Smooth muscle cell of the brain vasculature (primary cell): ENCODE results near the gene MTA3.
"Not testable (repeated sequence)": the region's sequence is repeated elsewhere in the genome, so short reads cannot be mapped to it uniquely, and the experiment has no call there.

ENCODE experiments used
- DNase-seq: peaks from one replicate; pipeline ENCODE4 v3.0.0-alpha.2; 2012; ENCODE audit warnings: low read depth, low spot score

The MTA3 gene

DNA sequence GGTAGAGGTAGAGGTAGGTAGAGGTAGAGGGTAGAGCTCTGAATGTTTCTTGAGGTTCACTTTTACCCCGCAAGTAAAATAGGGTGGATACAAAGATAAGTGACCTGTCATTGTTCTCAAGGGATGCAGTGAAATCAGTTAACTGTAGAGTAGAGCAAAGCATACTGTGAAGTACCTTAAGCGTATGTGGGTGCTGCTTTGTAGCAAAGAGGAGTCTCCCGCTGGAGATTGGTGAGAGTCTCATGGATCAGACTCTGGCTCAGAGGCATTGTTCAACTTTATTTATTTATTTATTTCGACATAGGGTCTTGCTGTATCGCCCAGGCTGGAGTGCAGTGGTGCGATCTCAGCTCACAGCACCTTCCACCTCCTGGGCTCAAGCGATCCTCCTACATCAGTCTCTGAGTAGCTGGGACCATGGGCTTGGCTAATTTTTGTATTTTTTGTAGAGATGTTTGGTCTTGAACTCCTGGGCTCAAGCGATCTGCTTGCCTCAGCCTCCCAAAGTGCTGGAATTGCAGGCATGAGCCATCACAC lies 38.7 kb downstream of the MTA3 start:
- DNase-seq: no peak

DNA sequence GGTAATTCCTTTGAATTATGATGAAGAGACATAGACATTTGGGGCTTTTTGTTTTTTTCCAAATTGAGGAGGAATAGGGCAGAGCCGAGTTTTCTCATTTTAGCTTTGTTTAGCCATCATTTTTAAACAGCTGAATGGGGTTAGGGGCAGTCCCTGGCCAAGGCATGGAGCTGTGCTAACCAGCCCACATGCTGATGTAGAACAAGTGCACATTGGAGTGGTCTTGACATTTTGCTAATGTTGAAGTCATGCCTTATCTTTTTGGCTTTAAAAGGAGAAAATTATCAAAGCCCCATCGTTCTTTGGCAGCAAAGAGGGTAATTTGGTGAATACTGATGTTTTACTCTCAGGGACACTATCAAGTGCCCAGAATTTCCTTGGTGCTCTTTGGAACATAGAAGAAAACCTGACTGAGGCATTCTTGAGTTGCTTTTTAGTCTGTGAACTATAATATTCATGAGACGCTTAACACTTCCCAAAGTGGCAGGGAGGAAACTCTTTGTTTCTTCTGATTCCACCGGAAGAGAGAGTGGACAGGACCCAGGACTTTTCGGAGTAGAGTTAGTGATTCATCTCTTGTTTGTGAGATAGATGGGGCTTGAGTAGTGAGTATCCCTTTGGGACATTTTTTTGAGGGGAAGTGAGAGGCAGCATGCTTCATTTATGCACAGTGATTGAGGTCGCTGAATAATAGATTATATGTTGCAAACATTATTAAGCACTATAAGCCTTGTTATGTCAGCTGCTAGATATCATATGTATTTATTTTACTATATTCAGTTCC lies 45.0 kb downstream of the MTA3 start:
- no peak for DNase-seq

DNA sequence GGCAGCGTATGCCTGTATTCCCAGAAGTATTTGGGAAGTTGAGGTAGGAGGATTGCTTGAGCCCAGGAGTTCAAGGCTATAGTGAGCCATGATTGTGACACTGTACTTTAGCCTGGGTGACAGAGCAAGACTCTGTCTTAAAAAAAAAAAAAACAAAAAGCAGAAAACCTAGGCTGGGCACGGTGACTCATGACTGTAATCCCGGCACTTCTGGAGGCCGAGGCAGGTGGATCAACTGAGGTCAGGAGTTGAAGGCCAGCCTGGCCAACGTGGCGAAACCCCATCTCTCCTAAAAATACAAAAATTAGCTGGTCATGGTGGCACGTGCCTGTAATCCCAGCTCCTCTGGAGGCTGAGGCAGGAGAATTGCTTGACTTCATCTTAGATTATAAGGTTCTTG lies 46.4 kb downstream of the MTA3 start:
- no peak for DNase-seq

DNA sequence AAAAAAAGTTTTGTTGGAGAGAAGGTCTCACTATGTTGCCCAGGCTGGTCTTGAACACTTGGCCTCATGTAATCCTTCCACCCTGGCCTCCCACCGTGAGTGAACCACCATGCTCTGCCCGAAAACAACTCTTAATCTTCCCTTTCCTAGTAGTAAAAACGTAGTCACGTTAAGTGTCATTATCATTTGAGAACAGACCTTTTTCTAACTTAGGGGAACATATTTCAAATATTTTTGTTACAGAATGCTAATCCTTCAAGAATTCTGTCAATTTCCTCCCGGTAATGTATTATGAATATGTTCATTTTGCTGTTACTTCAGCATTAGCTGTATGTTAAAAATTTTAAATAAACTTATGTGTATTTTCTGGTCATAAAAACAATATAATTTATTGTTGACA lies 49.7 kb downstream of the MTA3 start:
- DNase-seq: no peak

DNA sequence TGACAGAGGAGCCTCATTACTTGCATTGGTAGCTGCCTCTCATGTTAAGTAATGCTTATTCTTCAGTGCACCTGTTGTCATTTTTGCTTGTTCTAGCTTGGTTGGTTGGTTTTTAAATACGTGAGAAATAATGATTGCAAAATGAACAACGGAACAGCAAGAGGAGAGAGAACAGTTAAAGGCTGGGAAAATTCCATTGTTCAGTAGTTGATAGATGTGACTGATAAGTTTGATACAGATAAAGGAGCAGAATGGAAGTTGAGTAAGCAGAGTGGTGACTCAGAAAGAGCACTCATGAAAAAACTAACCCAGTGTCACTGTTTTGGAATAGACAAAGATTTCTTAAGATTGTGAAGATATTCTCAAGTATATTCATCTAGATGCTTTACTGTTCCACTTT lies 50.5 kb downstream of the MTA3 start:
- DNase-seq: no peak

DNA sequence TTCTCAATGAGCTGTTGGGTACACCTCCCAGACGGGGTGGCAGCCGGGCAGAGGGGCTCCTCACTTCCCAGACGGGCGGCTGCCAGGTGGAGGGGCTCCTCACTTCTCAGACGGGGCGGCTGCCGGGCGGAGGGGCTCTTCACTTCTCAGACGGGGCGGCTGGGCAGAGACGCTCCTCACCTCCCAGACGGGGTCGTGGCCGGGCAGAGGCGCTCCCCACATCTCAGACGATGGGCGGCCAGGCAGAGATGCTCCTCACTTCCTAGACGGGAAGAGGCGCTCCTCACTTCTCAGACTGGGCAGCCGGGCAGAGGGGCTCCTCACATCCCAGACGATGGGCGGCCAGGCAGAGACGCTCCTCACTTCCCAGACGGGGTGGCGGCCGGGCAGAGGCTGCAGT lies 53.2 kb downstream of the MTA3 start:
- not testable (repeated sequence) for DNase-seq

DNA sequence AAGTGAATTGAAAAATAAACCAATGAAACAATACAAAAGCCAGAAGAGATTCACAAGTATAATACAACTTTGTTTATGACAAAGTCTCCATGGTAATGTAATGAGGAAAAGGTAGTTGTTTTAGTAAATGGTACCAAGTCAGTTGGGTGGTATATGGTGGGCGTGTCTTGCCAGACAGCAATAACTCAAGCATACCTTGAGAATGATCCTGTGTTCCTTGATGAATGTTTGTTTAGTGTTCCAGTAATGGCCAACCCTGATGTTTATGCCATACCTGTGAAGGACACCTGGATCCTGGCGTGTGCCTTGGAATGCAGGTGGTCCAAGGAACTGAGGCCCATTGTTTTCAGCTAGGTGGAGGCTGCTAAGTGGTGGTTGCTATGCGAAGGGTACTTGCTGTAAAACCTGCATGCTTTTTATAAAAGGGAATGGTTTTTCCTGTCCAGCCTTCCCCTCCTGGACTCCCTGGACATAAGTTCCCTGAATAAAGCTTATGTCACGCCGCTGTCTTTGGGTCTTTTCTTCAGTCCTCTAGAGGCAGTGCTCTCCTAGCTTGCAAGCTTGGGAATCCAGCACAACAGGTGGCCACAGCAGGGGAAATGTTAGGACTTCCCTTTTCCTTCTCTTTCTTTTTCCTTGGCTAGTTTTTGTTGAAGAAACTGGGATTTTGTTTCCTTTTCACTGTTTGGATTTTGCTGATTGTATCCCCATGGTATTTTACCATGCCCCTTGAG lies 54.7 kb downstream of the MTA3 start:
- peak; percentile 33 for DNase-seq

DNA sequence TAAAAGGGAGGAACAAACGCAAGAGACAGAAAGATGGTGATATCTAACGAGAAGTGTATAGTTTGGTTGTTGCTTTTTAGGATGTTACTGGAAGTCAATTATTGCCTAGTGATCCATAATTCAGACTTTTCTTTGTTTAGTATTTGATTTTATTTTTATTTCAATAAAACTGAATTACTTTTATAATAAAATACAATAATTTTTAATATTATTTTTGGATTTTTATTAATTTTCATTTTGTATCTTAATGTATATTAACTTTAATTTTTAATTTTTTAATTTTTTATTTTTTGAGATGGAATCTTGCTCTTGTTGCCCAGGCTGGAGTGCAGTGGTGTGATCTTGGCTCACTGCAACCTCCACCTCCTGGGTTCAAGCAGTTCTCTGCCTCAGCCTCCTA lies 55.6 kb downstream of the MTA3 start:
- DNase-seq: no peak

DNA sequence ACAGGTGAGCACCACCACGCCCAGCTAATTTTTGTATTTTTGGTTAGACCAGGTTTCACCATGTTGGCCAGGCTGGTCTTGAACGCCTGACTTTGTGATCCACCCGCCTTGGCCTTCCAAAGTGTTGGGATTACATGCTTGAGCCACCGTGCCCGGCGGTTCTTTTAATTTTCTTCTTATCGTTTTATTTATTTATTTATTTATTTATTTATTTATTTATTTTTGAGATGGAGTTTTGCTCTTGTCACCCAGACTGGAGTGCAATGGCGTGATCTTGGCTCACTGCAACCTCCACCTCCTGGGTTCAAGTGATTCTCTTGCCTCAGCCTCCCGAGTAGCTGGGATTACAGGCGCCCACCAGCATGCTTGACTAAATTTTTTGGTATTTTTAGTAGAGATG lies 59.6 kb downstream of the MTA3 start:
- not testable (repeated sequence) for DNase-seq

DNA sequence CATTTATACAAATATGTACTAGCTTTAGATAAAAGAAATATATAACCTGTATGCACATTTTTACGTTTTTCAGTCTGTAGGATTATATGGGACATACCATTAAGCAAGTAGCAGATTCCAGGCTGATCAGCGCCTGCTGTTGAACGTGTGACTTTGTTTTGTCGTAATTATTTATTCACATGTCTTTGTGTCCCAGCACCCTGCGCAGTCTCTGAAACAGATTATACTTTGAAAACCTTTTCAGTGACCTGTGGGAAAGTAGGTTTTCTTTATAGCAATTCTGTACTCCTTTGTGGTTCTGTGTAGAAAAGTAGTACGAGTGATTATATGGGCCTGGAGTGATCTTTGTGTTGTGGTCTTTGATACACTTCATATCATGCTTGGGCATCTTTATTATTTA lies 68.5 kb downstream of the MTA3 start:
- DNase-seq: no peak

DNA sequence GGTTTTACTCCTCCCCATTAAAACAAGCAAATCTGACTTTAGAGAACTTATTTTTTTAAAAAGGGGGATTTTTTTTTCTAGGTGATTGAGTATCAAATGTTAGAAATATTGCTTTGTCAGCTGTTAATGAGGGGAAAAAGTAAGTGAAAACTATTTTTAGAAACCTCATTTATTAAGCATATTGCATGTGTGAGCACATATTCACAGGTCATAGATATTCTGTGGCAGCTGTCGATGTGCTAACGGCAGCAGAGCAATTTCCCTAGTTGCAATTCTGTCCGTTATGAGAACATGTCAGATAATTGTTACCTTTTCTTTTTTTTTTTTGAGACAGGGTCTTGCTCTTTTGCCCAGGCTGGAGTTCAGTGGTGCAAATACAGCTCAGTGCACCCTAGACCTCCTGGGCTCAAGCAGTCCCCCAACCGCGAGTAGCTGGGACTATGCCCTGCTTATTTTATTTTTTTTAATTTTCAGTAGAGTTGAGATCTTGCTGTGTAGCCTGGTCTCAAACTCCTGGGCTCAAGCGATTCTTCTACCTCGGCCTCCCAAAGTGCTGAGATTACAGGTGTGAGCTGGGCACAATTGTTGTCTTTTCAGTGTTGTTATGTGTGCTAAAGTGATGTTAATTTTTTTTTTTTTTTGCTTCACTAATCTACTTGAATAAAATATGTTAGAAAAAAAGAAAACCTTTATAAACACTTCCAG lies 69.8 kb downstream of the MTA3 start:
- DNase-seq: no peak

DNA sequence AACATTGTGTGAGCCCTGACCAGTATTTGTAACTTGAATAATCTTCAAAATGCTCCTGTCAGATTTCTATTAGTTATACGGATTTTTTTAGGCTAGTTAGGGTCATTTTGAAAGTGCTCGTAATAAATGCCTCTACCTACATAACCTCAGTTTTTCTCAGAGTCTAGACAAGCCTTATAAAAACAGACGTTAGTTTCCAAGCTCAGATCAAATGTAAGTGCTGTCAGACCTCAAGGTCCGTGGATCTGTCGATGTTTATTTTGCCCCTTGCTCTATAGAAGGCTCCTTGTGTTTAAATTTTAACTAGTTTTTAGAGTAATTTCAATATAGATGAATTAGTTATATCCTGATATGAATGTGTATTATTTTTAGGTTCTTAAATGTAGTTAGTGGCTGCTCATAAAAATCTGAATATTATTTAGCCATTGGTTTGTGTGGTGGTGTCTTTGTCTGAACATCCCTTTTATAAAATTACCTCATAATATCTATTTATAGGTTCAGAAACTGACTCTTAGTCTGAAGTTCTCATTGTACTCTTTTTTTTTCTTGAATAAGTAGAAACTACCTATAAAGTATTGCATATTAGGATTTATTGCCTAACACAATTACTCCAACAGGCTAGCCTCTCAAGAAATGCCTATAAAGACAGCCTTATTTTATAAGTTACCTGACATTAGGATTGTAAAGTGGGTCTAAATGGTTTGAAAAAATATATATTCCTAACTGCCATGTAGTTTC lies 71.1 kb downstream of the MTA3 start:
- DNase-seq: no peak

DNA sequence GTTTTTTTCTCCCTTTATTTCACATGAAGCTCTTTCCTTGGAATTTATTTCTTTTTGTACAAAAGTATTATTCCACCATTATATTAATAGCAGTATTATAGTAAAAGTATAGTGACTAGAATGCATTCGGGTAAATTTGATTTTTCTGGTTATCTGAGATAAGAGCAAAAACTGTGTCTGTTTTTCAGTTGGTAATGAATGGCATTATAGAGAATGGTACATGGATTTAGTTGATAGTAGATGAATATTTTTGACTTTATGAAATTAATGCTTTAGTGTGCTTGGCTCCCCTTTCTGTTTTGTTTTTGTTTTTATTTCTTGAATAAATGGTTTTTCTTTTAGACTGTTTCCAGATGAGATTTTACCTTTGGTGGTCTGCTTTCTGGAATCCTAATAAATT lies 71.8 kb downstream of the MTA3 start:
- no peak for DNase-seq

DNA sequence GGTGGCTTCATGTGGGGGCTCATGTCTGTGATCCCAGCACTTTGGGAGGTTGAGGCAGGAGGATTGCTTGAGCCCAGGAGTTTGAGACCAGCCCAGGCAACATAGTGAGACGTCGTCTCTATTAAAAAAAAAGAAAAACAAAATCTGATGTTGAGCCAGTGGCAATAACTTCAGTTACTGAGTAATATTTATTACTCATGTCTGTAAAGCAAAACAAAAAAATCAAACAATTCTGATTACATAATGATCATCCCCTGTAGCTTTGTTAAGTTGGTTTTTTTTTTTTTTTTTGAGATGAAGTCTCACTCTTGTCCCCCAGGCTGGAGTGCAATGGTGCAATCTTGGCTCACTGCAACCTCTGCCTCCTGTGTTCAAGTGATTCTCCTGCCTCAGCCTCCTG lies 73.9 kb downstream of the MTA3 start:
- not testable (repeated sequence) for DNase-seq

DNA sequence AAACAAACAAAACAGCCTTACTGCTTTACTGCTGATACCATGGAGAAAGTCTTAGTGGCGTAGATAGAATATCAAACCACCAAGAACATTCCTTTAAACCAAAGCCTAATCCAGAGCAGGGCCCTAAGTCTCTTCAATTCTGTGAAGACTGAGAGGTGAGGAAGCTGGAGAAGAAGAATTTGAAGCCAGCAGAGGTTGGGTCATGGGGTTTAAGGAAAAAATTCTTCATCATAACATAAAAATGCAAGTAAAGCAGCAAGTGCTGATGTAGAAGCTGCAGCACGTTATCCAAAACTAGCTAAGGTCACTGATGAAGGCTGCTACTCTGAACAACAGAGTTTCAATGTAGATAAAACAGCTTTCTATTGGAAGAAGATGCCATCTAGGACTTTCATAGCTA lies 77.1 kb downstream of the MTA3 start:
- no peak for DNase-seq

DNA sequence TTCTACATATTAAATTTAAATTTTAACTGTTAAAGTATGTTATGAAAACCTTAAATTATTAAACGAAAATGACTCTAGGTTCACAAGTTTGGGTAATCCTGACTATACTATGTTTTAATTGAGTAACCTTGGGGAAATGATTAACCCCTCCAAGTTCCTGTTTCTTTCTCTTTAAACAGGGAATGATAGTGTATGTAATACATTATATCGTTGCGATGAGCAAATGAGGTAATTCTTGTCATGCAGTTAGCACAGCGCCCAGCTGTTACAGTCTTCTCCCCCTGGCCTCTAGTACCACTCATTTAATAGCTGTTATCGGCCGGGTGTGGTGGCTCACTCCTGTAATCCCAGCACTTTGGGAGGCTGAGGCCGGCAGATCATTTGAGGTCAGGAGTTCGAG lies 80.4 kb downstream of the MTA3 start:
- no peak for DNase-seq

DNA sequence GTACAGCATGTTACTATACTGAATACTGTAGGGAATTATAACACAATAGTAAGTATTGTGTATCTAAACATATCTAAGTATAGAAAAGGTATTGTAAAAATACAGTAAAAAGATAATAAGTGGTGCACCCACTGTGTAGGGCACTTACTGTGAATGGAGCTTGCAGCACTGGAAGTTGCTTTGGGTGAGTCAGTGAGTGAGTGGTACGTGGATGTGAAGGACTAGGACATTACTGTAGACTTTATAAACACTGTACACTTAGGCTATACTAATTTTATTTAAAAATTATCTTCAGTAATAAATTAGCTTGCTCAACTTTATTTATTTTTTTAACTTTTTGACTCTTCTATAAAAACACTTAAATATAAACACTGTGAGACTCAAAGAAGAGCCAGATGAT lies 82.6 kb downstream of the MTA3 start:
- DNase-seq: no peak

DNA sequence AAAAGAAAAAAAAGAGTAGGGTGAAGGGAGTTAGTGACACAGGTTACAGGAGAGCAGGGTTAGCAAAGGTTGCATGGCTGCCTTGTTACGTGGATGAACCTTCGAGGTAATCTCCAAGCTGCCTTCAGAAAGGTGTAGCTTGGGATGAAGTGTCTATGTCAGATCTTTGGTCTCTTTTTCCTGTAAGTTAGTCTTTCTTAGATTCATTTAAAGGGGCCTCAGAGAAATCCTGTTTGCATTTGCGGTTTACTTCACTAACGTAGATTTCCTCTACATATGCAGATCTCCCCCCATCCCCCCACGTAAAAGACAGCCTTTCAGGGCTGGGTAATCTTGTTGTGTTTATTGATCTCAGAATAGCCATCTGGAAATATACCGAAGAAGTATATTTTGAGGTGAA lies 83.7 kb downstream of the MTA3 start:
- no peak for DNase-seq

DNA sequence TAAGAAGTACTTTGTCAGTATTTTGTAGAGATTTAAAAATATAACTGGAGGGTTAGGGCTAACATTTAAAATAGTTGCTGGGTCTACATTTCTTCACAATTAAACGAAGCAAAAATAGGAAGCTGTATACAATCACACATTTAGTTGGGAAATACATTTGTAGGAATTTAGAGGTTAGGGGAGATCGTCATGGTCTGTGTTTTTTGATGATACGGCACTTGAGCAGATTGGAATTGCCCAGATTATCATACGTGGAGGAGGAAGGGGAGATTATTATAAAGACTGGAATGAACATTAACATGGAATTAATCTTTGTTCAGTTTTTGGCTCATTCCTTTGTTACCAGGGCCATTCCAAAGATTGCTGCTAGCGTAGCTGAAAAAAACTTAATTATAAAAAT lies 84.6 kb downstream of the MTA3 start:
- DNase-seq: no peak

DNA sequence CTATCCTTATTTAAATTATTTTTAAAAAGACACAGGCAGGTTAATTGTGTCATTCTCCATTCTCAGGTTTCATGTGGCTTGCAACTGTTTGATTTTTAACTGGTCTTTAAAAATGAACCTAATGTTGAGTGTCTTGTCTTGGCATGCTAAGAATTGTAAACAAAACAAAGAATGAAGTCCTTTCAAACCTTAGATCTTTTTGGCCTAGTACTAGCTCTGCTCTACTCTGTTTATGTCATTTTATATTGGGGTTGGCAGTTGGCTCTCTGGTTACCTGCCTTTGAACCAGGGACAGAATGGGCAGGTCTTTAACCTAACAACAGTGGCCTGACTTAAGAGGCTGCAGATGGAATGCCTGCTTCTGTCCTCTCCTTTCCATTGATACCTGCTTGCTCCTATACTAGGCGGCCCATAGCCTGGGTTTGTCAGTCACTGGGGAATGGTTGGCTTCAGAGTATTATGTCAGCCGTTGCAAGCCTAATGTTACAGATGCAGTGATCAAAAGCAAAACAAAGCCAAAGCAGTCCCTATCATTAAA lies 85.5 kb downstream of the MTA3 start:
- no peak for DNase-seq

DNA sequence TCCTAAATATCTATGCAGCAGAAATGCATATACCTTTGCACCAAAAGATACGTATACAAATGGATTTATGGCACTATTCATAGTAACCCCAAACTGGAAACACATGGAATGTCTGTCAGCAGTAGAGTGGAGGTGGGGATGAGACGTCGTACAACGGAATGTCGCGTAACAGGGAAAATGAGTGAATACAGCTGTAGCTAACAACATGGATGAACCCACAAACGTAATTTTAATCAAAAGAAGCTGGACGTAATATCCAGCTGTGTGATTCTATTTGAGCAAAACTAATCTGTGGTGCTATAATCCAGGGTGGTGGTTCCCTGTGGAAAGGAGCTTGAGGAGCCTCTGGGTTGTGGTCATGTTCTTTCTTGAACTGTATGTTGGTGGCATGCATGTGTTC lies 89.9 kb downstream of the MTA3 start:
- no peak for DNase-seq

DNA sequence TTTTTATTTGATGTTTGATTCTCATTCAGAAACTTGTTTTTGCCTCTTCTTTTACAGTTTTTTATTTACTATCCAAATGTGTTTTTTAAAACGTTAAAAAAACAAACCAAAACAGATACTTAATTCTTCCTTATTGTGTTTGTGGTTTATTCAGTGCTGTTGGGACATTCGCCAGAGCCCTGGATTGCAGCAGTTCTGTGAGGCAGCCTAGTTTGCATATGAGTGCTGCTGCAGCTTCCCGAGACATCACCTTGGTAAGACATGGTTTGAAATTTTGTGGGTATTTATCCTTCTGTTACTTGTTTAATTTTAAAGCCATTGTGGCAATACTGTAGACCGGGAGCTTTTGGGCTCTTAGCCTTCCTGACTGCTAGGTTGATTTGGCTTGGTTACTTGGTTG lies 91.2 kb downstream of the MTA3 start:
- no peak for DNase-seq
